A549 treated with dexamethasone at 1 μM for 4 hours (cell line): Measurements from ENCODE around the gene LRRC55. TPM values are rescaled to one million over a fixed set of nuclear protein-coding genes. Genes with fewer than 3 reads are reported as not detected.

Source experiments
- total RNA-seq: library from RNA; stranded (reverse); fragments of 200-300 nt; extraction: Qiagen RNA extraction; gene quantifications from 5 replicates; pipeline ENCODE4 v1.2.3, GENCODE V29; 2022

LRRC55 gene
- not detected in 5 replicates for total RNA-seq

GRCh38 chr11:57181678-57182305, at the start of gene LRRC55:
LRRC55 (plus strand) TSS chr11:57181953; CDS start chr11:57182023, 70 bp downstream.

GRCh38 chr11:57237204-57237681, 55.5 kb downstream of the LRRC55 start, which contains the start of gene APLNR:
APLNR (minus strand) TSS chr11:57237250; CDS start chr11:57237004, 246 bp downstream.

Other genes with a start within 250 kb of the LRRC55 start
- not detected in 5 replicates for gene OR5AK2, start 193.0 kb upstream of the LRRC55 start, total RNA-seq
- gene APLNR, start 55.3 kb downstream of the LRRC55 start, total RNA-seq = 0.04 TPM in 1 of 5 replicates, not detected in the others
- 62.1 to 110 TPM (median 105 TPM) in 5 replicates for gene TNKS1BP1, start 143.0 kb downstream of the LRRC55 start, total RNA-seq
- gene SSRP1, start 153.9 kb downstream of the LRRC55 start, total RNA-seq = 231 to 260 TPM (median 252 TPM) in 5 replicates
- 0.05 to 0.23 TPM (median 0.15 TPM) in 5 replicates for gene P2RX3, start 156.4 kb downstream of the LRRC55 start, total RNA-seq
- not detected in 5 replicates for gene PRG3, start 199.2 kb downstream of the LRRC55 start, total RNA-seq
- 0.08 TPM in 1 of 5 replicates, not detected in the others for gene PRG2, start 208.7 kb downstream of the LRRC55 start, total RNA-seq
- gene SLC43A3, start 245.2 kb downstream of the LRRC55 start, total RNA-seq = 0.33 to 0.58 TPM (median 0.43 TPM) in 5 replicates